Stimulated activated CD8-positive, alpha-beta memory T cell treated with anti-CD3 and anti-CD28 coated beads, Interleukin-7, amount 100 ng/mL, for 24 hours (primary cell): ENCODE data around the gene MAD2L2.

Experiments used
- DNase-seq: peaks from one replicate; pipeline ENCODE4 v3.0.0-alpha.2; 2020; ENCODE audit warnings: low read depth

MAD2L2 gene

DNA sequence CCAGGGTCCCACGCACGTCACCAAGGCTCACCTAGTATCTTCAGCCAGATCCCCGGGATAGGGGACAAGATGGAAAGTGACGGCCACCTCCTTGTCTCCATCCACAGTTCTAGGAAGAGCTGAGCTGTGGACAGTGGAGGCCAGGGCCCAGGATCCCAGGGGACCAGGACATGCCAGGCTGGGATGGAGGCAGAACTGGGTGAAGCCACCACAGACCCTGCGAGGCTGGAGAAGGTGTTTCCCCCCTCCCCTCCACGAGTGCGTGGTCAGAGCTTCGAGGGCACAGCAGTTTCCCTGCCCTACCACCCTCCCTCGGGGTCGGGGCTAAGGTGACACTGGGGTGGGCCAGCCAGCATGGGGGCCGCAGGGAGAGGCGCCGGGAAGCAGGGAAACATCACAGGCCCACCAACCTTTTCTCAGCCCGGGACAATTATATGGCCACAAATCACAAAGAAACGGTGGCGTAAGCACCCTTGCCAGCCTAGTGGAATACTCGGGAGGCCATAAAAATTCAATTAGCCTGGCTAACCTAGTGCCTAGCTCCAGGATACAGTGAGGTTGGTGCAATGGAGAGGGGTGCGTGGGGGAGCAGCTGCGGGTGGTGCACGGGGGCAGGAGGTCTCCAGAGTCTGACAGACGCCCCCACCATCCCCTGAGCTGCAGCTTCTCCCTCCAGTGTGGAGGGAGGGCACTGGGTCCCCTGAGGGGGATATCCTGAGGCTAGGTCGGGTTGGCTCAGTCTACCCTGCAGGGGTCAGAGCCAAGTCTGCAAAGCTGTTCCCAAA is 23.9 kb upstream of the MAD2L2 start:
- DNase-seq = no peak

DNA sequence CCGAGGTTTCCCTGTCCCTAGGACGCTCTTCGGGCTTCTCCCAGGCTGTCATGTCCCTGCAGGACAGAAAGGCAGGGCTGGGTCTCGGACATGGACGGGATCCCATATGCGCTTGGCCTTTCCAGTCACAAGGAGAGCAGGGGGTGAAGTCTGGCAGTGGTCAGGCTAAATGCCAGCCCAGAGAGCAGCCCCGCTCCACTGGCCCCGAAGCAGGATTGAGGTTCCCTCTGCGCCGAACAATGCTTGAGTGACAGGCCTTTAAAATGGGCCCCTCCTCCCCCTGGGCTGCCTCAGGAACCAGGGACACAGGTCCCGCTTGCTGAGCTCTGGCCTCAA is 23.2 kb upstream of the MAD2L2 start:
- no peak for DNase-seq

DNA sequence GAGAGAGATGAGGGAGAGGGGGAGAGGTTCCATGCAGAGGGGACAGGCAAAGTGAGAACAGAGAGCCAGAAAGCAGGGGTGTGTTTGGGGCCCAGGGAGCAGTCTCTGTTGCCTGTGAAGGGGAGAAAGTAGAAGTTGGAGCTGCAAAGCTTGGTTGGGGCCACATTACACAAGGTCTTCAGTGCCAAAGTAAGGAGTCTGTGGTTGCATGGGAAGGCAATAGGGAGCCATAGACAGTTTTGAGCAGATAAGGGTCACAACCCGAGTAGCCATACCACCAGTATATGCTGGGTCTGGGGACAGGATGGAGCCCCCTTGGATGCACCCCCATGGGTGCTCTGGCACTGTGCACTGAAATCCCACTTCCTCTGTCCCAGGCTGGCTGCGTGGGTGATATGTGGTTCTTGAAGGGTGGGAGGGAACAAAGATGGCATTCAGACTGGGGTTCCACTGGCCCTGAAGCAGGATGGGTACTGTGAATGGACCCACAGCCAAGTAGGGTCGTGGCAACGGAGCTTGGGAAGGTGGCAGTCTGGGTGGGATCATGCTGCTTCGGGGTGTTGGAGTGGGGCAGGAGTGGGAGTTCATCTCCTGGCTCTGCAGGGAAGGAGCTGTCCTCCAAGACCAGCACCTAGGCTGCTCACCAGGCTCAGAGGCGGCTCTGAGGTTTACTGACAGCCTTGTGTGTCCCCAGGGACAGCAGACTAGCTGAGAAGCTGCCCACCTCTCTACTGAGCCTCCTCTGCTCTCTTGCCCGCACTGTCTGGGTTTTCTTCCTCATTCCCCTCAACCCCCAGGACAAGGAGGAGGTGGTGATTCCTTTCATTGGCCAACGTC is 22.6 kb upstream of the MAD2L2 start:
- no peak for DNase-seq

GRCh38 chr1:11701981-11702803 is 21.2 kb upstream of the MAD2L2 start:
- no peak for DNase-seq

DNA sequence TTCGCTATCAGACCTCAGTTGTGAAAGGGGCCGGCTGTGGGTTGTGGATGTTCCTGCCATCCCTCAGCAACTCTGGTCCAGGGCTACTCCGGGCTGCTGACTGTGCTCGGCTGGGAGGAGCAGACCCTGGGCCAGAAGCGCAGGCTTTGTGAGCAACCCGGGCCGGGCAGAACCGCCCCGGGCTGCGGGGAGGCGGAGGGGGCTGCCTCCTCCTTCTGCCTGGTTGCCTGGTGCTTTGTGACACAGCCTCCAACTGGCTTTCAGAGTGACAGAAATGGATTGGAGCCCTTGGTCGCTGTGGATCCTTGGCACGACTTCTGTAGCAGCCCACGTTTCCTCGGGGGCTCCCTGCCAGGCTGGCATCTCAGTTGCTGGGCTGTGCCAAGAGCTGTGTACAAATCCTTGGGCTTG is 20.6 kb upstream of the MAD2L2 start:
- no peak for DNase-seq

GRCh38 chr1:11700601-11701467 is 19.9 kb upstream of the MAD2L2 start:
- DNase-seq = no peak

DNA sequence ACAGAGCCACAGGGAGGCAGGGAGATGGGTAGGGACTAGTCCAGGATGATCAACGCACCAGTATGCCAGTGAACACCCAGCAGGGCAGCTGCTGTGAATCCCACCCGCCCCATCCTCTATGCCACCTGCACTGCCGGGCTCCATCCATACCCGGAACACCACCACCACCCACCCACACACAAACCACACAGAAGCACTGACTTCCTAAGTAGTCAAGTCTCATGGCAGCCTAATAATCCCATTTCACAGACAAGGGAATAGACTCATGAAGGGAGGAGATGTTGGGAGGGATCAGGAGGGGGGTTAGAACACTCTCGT is 16.9 kb upstream of the MAD2L2 start:
- DNase-seq = no peak

- no peak for DNase-seq
Observed at GRCh38 chr1:11697188-11697892, 16.4 kb upstream of the MAD2L2 start.

GRCh38 chr1:11695861-11696260 is 14.9 kb upstream of the MAD2L2 start:
- no peak for DNase-seq

DNA sequence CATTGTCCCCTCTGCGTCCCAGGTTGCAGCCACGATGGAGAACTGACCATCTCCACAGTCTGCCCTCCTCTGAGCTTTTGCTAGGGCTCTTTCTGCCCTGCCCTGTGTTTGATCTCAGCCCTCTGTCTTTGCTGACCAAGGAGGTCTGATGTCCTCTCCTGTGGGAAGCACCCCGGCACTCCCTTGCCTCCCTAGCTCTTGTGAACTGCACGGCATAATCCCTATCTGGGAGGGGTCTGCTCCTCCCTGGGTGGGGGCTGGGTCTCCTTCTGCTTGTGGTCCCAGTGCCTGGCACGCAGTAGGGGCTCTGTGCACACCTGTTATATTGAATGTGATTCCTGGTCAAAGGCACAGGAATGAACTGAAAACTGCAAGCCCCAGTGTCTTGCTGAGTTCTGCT is 13.0 kb upstream of the MAD2L2 start:
- DNase-seq = no peak

DNA sequence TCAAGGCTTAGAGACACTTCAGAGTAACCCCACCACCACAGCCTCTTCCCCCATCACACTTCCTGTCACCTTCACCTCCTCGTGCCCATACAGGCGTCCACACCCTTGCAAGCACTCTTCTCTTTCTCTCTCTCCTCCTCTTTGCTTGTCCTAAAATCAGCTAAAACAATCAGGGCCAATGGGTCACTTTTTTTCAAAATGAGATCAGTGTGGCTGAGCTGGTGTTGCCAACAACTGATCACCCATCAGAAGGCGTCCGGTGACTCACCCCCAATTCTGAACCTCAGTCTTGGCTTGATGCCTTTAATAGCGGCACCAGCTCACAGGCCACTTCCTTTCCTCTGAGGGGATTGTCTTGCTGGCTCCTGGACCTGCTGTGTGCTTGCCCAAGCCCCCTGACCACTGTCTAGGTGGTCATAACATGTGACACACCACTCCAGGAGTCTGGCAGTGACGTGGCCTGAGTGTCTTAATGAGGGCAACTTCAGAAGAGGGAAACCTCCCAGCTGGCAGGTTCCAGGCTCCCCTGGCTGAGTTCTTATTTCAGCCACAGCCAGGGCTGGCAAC is 12.2 kb upstream of the MAD2L2 start:
- peak; percentile 15 for DNase-seq

GRCh38 chr1:11691928-11692711 is 11.2 kb upstream of the MAD2L2 start:
- DNase-seq = no peak

GRCh38 chr1:11691302-11691914 is 10.5 kb upstream of the MAD2L2 start, which contains the start of gene DRAXIN:
TSS of gene DRAXIN (plus strand) at chr1:11691710. CDS start at chr1:11706259, 14,549 bp downstream.
- DNase-seq = no peak

DNA sequence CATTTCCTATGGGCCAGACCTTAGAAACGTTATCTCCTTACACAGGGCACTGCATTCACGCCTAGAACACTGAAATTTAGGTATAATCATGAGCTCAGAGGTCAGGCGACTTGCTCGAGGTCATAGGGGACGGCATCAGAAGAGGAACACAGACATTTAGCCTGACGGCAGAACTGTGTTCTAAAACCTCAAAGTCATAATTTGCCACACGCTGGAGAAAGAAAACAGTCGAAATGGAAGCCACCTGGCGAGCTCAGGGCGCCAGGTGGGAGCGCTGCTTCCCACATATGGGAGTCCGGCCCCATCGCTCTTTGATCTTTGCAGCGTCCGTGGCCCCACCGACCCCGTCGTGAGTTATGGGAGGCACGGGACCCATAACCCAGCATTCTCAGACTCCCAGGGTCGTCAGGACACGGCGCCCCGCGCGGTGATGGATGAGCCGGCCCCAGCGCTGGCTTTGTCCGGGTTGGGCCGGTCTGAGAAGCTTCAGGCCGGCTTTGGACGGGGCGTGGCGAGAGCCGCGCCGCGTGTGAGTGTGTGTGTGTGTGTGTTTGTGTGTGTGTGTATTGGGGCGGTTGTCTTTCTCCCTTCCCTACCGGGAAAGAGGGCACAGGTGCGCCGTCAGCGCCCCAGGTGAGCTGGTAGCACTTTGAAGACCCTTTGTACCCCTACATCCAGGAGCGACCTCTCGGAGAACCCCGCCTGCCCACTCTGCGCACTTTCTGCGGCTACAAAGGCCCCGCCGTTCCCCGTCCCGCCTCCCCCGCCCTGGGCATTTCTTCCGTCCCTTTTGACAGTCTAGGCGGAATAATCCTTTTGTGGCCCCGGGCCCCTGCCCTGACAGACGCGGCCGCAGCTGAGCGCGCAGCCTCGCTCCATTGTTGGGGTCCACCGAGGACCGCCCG is 9.7 kb upstream of the MAD2L2 start:
- DNase-seq = no peak

DNA sequence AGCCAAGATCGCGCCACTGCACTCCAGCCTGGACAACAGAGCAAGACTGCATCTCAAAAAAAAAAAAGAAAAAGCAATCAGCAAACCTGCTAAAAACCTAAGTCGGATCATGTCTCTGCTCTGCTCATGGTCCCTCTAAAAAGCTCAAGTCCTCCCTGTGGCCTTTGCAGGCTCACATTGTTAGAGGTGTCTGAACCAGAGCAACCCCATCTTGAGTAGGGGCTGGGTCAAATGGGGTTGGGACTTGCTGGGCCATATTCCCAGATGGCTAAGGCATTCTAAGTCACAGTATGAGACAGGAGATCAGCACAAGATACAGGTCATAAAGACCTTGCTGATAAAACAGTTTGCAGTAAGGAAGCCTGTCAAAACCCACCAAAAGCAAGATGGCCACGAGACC is 7.6 kb upstream of the MAD2L2 start:
- no peak for DNase-seq

DNA sequence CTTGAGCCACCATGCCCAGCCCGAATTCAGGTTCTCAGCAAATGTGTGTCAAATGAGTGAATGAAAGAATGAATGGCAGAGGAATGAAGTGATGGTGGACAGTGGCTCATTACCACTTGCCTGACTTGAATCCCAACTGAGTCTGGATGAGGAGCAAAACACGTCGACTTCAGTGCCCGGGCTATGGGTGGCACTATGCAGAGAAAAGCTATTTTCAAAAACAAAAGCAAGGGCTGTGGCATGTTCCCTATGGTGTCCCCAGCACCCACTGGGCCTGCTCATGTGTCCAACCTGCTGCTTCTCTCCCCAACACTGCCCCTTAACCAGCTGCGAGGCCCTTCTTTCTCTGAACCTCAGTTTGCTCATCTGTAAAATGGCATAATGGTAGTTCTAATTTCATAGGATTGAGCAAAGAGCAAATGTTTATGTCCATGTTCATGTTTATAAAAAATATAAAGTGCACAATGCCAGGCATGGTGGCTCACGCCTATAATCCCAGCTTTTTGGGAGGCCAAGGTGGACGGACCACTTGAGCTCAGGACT is 4.3 kb upstream of the MAD2L2 start:
- no peak for DNase-seq

GRCh38 chr1:11684070-11684469 is 3.1 kb upstream of the MAD2L2 start:
- no peak for DNase-seq

GRCh38 chr1:11682799-11683198 is 1.9 kb upstream of the MAD2L2 start:
- no peak for DNase-seq
